Skeletal muscle cell (primary cell): Measurements from ENCODE around the gene PKN1.
A peak's percentile ranks its signal among the peaks of the same experiment; 100 is the strongest.

Experiments used
- DNase-seq: peaks from one replicate; pipeline ENCODE4 v3.0.0-alpha.2; 2010; ENCODE audit warnings: low read depth
- H3K4me3 ChIP-seq: 2 replicates; pipeline ENCODE4 v1.5.1; 2011; ENCODE audit warnings: low read depth, mild to moderate bottlenecking, control low read depth, low read length, moderate library complexity

The PKN1 gene

DNA sequence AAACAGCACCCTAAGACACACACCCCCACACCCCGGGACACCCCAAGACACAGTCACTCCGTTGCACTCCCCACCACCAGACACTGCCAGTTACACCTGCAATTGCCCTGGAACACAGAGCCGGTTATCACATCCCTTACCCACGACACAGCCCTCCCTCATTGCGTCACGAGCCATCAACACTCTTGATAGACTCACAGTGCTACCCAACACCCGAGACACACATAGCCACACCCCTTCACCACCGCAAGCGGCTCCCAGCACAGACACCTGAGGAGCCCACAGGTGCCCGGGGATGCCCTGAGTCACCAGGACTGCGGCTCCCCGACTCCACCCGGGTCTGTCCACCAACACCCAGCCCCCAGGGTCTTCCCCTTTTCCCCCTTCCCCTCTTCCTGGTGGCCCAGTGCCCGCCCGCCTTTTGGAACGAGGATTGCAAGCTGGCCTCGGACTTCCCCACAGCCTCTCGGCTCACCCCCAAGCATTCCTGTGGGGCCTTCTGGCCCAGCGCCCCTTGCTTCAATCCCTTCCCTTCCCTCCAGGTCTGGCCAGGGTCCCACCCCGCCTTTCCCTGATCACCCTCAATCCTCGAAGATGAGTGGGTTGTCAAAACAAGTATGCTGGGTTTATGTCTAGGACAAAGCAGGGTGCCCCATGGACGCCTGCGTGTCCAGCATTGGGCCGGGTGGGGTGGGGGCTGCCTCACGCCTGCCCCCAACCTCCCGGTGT lies 43.7 kb downstream of the PKN1 start:
- DNase-seq = peak; percentile 54
- no peak overlapping the region for H3K4me3 ChIP-seq

DNA sequence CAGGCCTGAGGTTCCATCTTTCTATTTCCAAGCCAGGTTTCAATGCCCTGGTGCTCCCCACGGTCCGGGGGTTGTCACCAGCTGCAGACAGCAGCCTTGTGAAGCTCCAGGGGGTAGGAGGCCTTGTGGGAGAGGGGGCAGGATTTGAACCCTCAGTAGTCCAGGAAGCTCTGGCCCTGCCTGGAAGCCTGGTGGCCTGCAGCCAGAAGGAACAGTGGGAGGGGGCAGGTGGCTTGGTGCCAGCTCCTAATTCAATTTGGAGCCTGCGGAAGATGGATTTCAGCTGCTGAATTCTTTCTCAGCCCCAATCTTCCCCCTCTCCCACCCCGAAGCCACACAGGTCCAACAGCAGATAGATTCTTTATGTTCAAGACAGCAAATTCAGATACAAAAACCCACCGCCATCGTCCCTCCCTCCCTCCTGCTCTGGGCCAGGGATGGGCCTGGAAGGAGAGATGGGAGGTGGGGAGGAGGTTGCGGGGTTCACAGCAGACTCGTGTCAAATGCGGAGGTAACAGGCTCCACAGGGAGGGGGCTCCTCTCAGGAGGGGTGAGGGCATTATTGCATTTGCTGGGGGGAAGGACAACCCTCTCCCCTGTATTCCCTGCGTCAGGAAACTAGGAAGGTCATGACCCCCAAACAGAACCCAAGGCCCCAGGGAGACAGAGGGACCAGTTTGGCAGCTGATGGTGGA lies 44.5 kb downstream of the PKN1 start:
- H3K4me3 ChIP-seq = no peak overlapping the region
- no peak for DNase-seq

DNA sequence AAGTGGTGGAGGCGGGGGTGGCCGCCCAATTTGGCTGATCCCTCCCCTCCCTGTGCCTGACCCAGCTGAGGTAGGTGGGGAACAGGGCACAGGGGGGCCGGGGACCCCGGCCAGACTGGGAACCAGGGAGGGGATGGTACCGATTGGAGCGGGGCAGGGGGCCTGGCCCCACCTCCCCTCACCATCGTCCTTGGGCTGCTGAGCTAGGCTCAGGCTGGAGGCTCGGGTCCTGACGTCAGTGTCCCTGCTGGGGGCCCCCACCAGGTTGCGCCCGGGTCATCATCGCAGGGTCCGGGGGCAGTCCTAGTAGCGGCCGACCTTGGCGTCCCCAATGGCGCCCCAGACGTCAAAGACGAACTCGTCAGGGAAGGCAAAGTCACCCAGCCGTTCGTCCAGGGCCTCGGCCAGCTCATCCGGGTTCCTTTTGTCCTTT lies 45.0 kb downstream of the PKN1 start:
- DNase-seq = no peak
- H3K4me3 ChIP-seq = no peak overlapping the region

DNA sequence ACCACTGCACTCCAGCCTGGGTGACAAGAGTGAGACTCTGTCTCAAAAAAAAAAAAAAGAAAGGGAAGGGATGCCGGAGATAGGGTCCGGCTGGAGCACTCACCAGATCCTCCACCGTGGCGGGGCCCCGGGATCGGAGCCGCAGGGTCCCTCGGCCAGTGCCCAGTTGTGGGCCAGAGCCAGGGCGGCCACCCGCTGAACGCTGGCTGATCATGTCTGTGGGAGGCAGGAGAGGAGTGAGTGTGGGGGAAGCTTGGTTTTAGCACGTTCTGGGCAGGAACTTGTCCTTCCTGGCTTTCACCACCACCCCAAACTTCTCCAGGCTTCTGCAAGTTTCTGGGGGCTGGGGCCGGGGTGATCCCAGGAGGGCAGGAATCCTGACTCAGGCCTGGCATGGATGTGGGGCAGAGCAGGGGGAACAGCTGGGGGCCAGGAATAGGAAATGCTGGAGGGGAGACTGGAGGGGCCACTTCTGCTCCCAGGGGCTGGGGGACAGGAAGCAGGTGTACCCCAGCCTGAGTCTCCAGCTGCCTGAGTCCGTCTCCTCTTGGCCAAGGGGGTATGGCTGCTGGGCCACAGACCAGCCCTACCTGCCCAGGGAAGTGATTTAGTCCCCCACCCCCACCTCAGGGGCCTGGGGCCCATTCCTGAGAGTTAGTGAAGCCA lies 46.3 kb downstream of the PKN1 start:
- H3K4me3 ChIP-seq = no peak overlapping the region
- DNase-seq = no peak

DNA sequence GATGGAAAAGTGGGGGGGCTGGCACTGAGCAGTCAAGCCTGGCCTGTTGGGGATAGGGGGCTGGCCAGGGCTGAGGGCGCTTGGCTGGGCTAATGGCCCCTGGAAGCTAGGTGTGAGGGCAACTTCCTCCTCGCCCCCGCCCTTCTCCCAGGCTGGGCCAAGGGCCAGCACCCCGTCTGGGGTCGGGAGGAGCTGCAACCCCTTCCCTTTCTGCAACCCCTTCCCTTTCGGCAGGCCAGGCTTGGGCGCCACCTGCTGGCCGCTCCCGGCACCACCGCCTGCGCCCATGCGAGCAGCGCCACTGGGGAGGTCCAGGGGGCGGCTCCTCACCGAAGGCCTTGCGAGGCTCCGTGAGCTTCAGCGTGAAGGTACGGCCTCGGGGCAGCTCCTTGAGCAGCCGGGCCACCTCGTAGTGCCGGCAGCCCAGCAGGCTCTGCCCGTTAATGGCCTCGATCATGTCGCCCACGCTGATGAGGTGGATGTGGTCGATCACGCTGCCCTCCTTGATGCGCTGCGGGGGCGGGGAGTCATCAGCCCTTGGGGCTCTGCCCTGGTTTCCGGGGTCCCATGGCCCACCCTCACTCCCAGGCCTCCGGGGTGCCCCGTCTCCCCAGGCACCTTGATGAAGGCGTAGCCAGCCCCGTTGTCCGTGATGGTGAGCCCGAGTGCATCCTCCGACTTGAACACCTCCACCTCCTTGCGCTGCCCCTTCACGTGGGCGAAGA lies 47.0 kb downstream of the PKN1 start:
- no peak for DNase-seq
- H3K4me3 ChIP-seq = no peak overlapping the region

DNA sequence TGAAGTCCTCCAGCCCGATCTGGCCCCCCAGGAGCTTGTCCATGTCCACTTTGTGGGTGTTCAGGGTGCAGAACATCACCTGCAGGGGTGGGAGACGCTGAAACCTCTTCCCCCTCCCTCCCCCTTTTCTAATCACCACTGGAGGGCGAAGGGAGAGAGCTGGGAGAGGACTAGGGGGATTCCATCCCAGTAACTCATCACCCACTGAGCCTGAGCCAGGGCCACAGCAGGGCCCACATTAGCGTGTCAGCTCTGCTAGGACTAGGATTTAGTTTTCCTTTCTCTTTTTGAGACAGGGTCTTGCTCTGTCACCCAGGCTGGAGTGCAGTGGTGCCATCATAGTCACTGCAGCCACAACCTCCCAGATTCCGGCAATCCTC lies 47.6 kb downstream of the PKN1 start:
- H3K4me3 ChIP-seq = no peak overlapping the region
- no peak for DNase-seq

DNA sequence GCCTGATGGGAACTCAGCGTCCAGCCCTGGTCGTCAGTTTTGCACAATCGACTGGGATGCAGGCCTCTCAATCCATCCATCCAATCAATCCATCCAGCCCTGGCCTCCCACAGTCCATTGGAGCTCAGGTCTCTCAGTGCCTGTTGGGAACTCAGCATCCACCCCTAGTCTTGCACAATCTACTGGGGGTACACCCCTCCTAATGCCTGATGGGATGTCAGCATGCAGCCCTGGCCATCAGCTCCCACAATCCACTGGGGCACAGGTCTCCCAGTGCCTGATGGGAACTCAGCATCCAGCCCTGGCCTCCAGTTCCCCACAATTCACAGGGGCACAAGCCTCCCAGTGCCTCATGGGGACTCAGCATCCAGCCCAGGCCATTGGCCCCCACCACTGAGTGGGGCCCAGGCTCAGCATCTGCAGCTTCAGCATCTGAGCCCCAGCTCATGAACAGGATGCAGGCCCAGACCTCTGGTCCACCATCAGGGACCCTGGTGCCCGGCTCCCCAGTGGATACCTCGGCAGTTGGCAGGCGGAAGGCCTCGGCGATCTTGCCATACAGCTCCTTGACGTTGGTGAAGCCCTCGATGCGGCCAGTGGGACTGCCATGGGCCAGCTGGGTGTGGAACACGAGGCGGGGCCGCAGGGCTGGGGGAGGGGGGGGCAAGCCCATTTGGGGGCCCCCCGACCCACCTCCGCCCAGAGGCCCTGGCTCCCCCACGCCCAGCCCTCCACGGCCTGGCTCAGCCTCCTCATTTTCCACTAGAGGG lies 49.3 kb downstream of the PKN1 start:
- no peak overlapping the region for H3K4me3 ChIP-seq
- no peak for DNase-seq

DNA sequence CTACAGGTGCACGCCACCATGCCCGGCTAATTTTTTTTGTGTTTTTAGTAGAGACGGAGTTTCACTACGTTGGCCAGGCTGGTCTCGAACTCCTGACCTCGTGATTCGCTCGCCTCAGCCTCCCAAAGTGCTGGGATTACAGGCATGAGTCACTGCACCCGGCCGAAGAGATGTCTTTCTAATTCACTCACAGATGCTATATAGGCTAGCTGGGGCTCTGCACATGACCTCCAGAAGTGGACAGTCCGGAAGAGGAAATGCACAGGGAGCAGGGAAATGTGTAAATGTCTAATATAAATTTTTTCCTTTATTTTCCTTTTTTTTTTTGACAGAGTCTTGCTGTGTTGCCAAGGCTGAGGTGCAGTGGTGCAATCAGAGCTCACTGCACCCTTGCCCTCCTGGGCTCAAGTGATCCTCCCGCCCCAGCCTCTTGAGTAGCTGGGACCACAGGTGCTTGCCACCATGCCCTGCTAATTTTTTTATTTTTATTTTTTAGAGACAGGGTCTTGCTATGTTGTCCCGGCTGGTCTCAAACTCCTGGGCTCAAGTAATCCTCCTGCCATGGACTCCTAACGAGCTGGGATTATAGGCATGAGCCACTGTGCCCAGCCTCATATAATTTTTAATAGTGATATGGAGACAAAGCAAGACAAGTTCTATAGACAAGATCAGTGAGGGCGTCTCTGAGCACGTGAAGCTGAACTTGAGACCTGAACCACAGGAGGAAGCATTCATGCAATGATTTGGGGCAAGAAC lies 54.4 kb downstream of the PKN1 start:
- no peak for DNase-seq
- no peak overlapping the region for H3K4me3 ChIP-seq

DNA sequence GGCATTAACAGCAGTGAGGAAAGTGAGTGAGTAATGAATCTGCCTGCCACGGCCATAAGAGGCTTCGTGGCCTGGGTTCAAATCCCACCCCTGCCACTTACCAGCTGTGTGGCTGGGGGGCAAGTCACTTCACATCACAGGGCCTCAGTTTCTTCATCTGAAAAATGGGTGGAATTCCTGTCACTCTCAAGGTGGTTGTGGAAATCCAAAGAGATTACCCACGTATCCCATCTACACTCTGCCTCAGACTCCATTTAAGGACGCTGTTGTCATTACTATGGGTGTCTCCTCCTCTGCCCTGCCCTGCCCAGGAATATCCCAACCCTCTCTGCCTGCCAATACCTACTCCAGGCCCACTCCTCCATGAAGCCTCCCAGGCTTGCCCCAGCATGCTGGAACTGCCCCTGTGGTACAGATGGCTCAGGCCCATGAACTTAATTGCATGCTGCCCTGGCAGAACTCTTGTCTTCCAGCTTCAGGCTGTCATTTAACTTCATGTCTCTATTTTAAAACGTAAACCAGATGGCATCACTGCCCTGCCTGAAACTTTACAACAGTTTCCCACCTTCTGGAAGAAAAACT lies 59.7 kb downstream of the PKN1 start:
- no peak for DNase-seq

DNA sequence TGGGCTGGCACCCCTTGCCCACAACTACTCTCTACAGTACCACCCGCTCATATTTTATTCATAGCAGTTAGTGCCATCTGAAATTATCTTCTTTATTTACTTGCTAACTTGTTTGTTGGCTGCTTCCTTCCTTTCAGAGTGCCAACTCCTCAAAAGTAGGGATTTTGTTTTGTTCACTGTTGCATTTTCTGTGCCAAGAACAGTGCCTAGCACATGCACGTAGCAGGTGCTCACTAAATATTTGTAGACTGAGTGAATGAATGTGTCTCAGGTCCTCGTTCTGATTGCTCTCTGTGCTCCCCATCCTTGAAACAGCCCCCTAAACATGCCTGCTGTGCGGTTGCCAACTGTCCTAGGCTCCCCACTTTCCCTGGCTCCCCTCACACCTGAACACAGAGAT lies 61.3 kb downstream of the PKN1 start:
- peak overlapping the region; percentile 80 for H3K4me3 ChIP-seq
- no peak for DNase-seq

More for the DNA sequence above, 59.7 kb downstream of the PKN1 start:
- no peak overlapping the region for H3K4me3 ChIP-seq

DNA sequence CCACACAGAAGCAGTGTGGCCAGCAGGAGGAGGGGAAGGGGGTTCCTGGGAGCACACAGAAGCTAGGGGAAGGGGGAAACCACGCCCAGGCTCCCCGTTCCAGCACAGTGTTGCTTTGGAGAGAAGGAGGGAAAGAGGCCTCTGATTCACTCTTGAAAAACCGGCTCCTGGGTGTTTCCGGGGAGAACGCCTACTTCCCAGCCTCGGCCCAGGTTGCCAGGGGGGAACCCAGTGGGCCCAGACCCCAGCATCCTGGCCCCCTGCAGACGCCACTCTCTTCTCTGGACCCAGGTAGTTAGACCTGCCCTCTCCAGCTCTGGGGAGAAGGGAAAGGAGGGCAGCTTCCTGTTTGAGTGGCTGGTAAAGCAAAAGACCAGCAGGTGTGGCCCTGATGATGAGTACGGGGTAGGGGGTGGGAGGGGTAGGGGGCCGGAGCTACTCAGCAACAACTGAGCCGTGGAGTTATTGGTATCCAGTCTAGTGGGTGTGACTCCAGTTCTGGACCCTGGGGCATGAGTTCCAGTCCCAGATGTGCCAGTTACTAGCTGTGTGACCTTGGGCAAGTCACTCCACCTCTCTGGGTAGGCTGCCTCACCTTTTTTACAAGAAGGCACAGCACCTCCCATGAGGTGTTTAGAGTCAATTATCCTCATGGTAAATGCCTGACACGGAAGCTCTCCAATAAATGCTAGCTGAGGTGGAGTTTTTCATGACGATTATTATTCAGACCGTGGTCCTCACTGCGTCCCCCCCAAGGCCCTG lies 62.0 kb downstream of the PKN1 start:
- no peak for DNase-seq
- H3K4me3 ChIP-seq = peak overlapping the region; percentile 80

DNA sequence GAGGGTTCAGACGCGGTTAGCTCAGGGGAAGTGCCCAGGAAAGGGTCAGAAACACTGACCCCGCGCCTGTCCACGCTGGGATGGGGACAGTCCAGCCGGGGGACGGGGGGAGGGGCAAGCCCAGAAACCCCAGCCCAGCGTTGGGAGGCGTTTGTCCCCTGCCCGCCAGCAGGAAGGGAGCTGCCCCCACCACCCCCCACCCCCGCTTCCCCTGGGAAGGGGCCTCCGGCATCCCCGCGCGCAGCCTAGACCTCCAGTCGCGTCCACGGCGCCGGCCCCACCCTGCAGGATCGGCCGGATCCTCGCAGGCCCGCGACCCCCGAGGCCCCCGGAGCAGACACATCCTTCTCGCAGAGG lies 62.5 kb downstream of the PKN1 start:
- DNase-seq = no peak
- peak overlapping the region; percentile 80 for H3K4me3 ChIP-seq

DNA sequence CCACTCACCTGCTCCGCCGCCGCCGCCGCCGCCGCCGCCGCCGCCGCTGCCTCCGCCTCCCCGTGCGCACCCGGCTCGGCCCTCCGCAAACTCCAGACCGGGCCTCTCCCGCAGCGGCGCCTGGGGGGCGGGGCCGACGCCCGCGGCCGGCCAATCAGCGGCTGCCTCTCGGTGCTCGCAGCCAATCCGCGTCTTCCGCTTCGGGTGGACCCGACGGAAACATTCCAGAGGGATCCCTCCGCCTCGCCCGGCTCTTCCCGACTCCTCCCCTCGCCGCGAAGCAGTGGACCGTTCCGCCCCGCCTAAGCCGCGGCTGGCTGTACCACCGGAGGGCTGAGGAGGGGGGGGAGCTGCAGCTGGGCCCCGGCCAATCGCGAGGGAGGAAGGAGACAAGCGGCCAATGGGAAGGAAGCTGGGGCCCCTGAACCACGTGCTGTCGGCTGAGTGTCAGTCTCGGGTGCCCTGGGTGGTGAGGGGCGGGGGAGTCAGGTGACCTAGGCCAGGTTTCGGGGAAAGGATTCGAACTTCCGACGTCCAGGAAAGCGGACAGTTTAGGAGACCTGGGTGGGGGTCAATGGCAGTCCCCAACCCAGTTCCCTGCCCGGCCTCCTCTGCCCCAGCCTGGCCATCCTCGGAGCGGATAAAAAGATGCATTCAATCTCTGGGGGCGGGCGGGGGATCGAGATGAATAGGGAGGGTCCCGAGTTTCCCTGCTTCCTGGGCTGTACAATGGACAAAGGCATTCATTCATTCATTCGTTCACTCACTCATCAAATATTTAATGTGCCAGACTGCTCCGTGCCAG lies 63.1 kb downstream of the PKN1 start, which contains the start of gene GIPC1:
Gene GIPC1 (minus strand): TSS at position 99 of the 805 bp plus-strand sequence. CDS start 13,151 bp downstream, outside the sequence.
- DNase-seq = peak; percentile 98
- peak within 1 kb of the TSS; percentile 80 for H3K4me3 ChIP-seq

DNA sequence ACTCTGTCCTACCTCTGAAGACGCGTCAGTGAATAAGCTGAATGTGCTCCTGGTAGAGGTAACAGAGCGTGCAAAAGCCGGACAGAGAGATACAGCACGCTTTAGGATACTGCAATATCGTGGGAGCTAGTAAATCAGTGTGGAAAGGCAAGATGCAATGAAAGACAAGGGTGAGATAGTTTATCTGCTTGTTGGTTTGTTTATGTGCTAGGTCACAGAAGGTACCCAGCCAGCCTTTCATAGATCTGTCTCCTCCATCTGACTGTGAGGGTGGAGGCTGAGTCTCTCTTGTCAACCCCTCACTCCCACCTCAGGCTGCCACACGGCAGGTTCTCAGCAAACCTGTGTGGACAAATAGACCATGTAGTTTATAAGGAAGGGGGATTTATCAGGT lies 63.7 kb downstream of the PKN1 start:
- H3K4me3 ChIP-seq = peak overlapping the region; percentile 48
- no peak for DNase-seq

DNA sequence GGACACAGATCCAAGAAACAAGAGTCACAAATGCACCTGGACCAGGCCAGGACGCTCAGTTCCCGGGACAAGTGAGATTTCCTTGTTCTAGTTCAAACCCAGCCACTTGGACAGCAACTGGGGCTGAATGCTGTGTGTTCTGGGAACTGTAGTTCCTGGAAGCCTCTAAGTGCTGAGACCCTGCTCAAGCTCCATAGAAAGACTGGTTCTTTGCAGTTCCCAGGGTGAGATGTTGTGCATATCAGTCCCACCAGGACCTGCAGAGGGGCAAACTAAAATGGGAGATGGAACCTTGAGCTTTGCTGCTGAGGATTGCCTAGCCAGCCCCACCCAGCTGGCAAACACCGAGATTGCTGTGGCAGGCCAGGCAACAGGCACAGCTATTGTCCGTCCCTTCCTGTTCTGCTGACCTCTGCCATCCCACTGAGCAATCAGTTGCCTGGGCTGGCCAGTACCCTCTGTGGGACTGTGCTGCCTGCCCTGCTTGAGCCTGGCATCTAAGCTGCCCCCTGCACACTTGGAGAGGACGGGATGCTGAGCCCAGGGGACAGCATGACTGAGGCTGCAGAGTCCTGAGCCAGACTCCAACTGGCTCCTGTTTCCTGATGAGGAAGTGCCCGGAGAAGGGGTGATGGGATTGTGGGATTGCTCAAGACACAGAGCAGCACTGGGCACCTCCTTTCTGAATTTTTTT lies 64.3 kb downstream of the PKN1 start:
- no peak for DNase-seq
- H3K4me3 ChIP-seq = no peak overlapping the region
